Measurements from ENCODE around the gene KSR1.
"Not testable (repeated sequence)": the region's sequence is repeated elsewhere in the genome, so short reads cannot be mapped to it uniquely, and the experiment has no call there.

Gene KSR1

DNA sequence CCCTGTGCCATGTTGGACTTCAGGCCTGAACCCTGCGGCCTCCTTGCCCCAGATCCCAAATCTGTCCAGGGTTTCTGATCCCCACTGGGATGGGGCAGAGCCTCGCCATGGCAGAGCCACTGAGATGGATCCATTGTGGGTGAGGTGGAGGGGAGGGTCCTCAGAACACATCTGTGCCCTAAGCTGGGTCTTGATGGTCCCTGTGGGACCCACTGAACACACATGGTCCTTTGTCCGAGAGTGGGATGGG is 38.0 kb upstream of the KSR1 start:
- Histone ChIP-seq H3K4me1 (ENCODE audit: control insufficient read depth, insufficient read depth, low read length) (no peaks in the 10 kb centered on the region), H3K9me3 (ENCODE audit: control insufficient read depth, low read length) (no peaks in the 10 kb centered on the region), H3K9ac (ENCODE audit: low read length) (no peak overlapping the region), H3K36me3 (ENCODE audit: control insufficient read depth, insufficient read depth, low read length, severe bottlenecking) (no peaks in the 10 kb centered on the region), H3K27me3 (replicated peaks; ENCODE audit: control insufficient read depth, insufficient read depth, low read length) (peaks cover 31% of the 10 kb centered on the region), H3K4me3 (ENCODE audit: low read length) (no peak overlapping the region)
- no peak for DNase-seq (ENCODE audit: low read depth)

- Histone ChIP-seq H3K4me1 (ENCODE audit: control insufficient read depth, insufficient read depth, low read length) (no peaks in the 10 kb centered on the region), H3K27me3 (replicated peaks; ENCODE audit: control insufficient read depth, insufficient read depth, low read length) (peaks cover 31% of the 10 kb centered on the region), H3K4me3 (ENCODE audit: low read length) (no peak overlapping the region), H3K9me3 (ENCODE audit: control insufficient read depth, low read length) (no peaks in the 10 kb centered on the region), H3K9ac (ENCODE audit: low read length) (no peak overlapping the region), H3K36me3 (ENCODE audit: control insufficient read depth, insufficient read depth, low read length, severe bottlenecking) (no peaks in the 10 kb centered on the region)
- DNase-seq (ENCODE audit: low read depth), result no peak
Observed at GRCh38 chr17:27419156-27419555, 37.1 kb upstream of the KSR1 start.

GRCh38 chr17:27420211-27420950 is 35.9 kb upstream of the KSR1 start:
- H3K36me3 ChIP-seq (ENCODE audit: control insufficient read depth, insufficient read depth, low read length, severe bottlenecking), result no peaks in the 10 kb centered on the region
- H3K9ac ChIP-seq (ENCODE audit: low read length), result no peak overlapping the region
- no peak for DNase-seq (ENCODE audit: low read depth)
- peaks cover 28% of the 10 kb centered on the region for H3K27me3 ChIP-seq (replicated peaks; ENCODE audit: control insufficient read depth, insufficient read depth, low read length)
- H3K4me3 ChIP-seq (ENCODE audit: low read length), result no peak overlapping the region
- H3K9me3 ChIP-seq (ENCODE audit: control insufficient read depth, low read length), result no peaks in the 10 kb centered on the region
- H3K4me1 ChIP-seq (ENCODE audit: control insufficient read depth, insufficient read depth, low read length), result no peaks in the 10 kb centered on the region

- Histone ChIP-seq H3K4me1 (ENCODE audit: control insufficient read depth, insufficient read depth, low read length) (no peaks in the 10 kb centered on the region), H3K36me3 (ENCODE audit: control insufficient read depth, insufficient read depth, low read length, severe bottlenecking) (no peaks in the 10 kb centered on the region), H3K27me3 (replicated peaks; ENCODE audit: control insufficient read depth, insufficient read depth, low read length) (peaks cover 25% of the 10 kb centered on the region), H3K9me3 (ENCODE audit: control insufficient read depth, low read length) (no peaks in the 10 kb centered on the region), H3K4me3 (ENCODE audit: low read length) (no peak overlapping the region), H3K9ac (ENCODE audit: low read length) (no peak overlapping the region)
- no peak for DNase-seq (ENCODE audit: low read depth)
Observed at GRCh38 chr17:27421111-27421510, 35.1 kb upstream of the KSR1 start.

- not testable (repeated sequence) for H3K4me1 ChIP-seq (ENCODE audit: control insufficient read depth, insufficient read depth, low read length); DNase-seq (ENCODE audit: low read depth)
Observed at GRCh38 chr17:27421626-27422025, 34.6 kb upstream of the KSR1 start.

DNA sequence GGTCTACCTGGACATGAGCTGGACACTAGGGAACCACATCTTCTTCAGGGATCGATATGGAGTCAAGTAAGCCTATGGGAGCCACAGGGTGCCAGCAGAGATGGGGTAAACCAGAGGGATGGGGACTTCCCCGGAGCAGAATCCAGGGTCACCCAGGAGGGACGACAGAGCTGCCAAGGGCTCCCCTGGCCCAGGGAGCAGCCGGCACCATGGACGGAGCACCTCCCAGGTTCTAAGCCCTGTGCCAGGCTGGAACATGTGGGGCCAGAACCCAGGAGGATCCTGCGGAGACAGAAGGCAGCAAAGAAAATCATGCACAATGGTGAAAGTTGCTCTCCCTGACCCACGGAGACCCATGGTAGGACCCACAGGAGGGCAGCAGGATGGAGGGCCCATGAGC is 33.6 kb upstream of the KSR1 start:
- no peak overlapping the region for H3K9ac ChIP-seq (ENCODE audit: low read length)
- H3K9me3 ChIP-seq (ENCODE audit: control insufficient read depth, low read length), result no peaks in the 10 kb centered on the region
- peaks cover 25% of the 10 kb centered on the region for H3K27me3 ChIP-seq (replicated peaks; ENCODE audit: control insufficient read depth, insufficient read depth, low read length)
- DNase-seq (ENCODE audit: low read depth), result no peak
- H3K36me3 ChIP-seq (ENCODE audit: control insufficient read depth, insufficient read depth, low read length, severe bottlenecking), result no peaks in the 10 kb centered on the region
- no peak overlapping the region for H3K4me3 ChIP-seq (ENCODE audit: low read length)
- H3K4me1 ChIP-seq (ENCODE audit: control insufficient read depth, insufficient read depth, low read length), result no peaks in the 10 kb centered on the region

More at GRCh38 chr17:27421626-27422025, 34.6 kb upstream of the KSR1 start:
- not testable (repeated sequence) for H3K4me3 ChIP-seq (ENCODE audit: low read length); H3K9me3 ChIP-seq (ENCODE audit: control insufficient read depth, low read length); H3K36me3 ChIP-seq (ENCODE audit: control insufficient read depth, insufficient read depth, low read length, severe bottlenecking); H3K9ac ChIP-seq (ENCODE audit: low read length)
- H3K27me3 ChIP-seq (replicated peaks; ENCODE audit: control insufficient read depth, insufficient read depth, low read length), result peaks cover 25% of the 10 kb centered on the region

DNA sequence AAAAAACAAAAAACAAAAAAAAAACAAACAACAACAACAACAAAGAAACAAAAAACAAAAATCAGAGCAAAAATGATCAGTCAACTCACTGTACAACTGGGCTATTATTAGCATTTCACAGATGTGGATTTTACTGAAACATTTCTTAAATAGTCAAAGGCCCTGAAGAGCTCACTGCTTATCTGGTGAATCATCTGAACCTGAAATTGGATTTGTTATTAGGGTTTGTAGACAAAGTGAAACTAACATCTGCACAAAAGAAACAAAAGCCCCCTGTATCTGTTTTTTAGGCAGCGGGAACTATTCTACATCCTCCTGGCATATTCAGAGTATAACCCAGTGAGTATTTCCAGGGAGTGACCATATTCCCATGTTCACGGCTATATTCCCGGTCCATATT is 32.6 kb upstream of the KSR1 start:
- Histone ChIP-seq H3K4me3 (ENCODE audit: low read length) (no peak overlapping the region), H3K36me3 (ENCODE audit: control insufficient read depth, insufficient read depth, low read length, severe bottlenecking) (no peaks in the 10 kb centered on the region), H3K9ac (ENCODE audit: low read length) (no peak overlapping the region), H3K27me3 (replicated peaks; ENCODE audit: control insufficient read depth, insufficient read depth, low read length) (peaks cover 23% of the 10 kb centered on the region), H3K9me3 (ENCODE audit: control insufficient read depth, low read length) (no peaks in the 10 kb centered on the region), H3K4me1 (ENCODE audit: control insufficient read depth, insufficient read depth, low read length) (no peaks in the 10 kb centered on the region)
- no peak for DNase-seq (ENCODE audit: low read depth)

DNA sequence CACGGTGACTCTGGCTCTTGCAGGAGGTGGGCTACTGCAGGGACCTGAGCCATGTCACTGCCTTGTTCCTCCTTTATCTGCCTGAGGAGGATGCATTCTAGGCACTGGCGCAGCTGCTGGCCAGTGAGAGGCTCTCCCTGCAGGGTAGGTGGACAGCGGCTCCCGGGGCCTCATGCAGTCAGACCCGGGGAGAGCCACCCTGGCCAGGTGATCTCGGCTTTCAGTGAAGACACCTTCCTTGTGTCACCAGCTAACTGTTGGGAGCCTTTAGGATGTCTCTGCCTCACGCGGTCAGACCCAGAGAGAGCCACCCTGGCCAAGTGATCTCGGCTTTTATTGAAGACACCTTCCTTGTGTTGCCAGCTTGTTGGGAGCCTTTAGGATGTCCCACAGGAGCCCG is 31.7 kb upstream of the KSR1 start:
- no peak overlapping the region for H3K9ac ChIP-seq (ENCODE audit: low read length)
- H3K27me3 ChIP-seq (replicated peaks; ENCODE audit: control insufficient read depth, insufficient read depth, low read length), result peaks cover 14% of the 10 kb centered on the region
- H3K36me3 ChIP-seq (ENCODE audit: control insufficient read depth, insufficient read depth, low read length, severe bottlenecking), result no peaks in the 10 kb centered on the region
- no peaks in the 10 kb centered on the region for H3K4me1 ChIP-seq (ENCODE audit: control insufficient read depth, insufficient read depth, low read length)
- DNase-seq (ENCODE audit: low read depth), result no peak
- H3K9me3 ChIP-seq (ENCODE audit: control insufficient read depth, low read length), result no peaks in the 10 kb centered on the region
- no peak overlapping the region for H3K4me3 ChIP-seq (ENCODE audit: low read length)

DNA sequence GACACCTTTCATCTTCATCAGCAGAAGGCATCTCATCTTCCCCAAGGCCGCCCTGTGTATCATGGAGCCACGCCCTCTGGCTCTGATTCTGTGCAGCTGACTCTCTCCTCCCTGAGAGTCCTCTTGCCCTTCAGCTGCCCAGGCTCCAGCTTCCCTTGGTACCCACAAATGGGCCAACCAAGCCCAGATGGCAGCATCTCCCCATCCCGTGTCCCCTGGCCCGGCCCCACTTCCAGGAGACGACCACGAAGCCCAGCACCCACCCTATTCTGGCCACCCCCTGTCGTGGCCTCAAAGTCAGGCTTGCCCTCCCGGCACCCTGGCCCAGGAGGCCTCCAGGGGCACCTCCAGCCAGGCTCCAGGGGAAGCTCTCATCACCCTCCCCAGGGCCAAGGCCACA is 31.3 kb upstream of the KSR1 start:
- Histone ChIP-seq H3K4me3 (ENCODE audit: low read length) (no peak overlapping the region), H3K36me3 (ENCODE audit: control insufficient read depth, insufficient read depth, low read length, severe bottlenecking) (no peaks in the 10 kb centered on the region), H3K9ac (ENCODE audit: low read length) (no peak overlapping the region), H3K4me1 (ENCODE audit: control insufficient read depth, insufficient read depth, low read length) (no peaks in the 10 kb centered on the region), H3K9me3 (ENCODE audit: control insufficient read depth, low read length) (no peaks in the 10 kb centered on the region), H3K27me3 (replicated peaks; ENCODE audit: control insufficient read depth, insufficient read depth, low read length) (peaks cover 12% of the 10 kb centered on the region)
- no peak for DNase-seq (ENCODE audit: low read depth)

GRCh38 chr17:27425571-27425970 is 30.7 kb upstream of the KSR1 start:
- H3K27me3 ChIP-seq (replicated peaks; ENCODE audit: control insufficient read depth, insufficient read depth, low read length), result peaks cover 10% of the 10 kb centered on the region
- not testable (repeated sequence) for DNase-seq (ENCODE audit: low read depth); H3K4me1 ChIP-seq (ENCODE audit: control insufficient read depth, insufficient read depth, low read length); H3K9me3 ChIP-seq (ENCODE audit: control insufficient read depth, low read length); H3K36me3 ChIP-seq (ENCODE audit: control insufficient read depth, insufficient read depth, low read length, severe bottlenecking); H3K4me3 ChIP-seq (ENCODE audit: low read length); H3K9ac ChIP-seq (ENCODE audit: low read length)

DNA sequence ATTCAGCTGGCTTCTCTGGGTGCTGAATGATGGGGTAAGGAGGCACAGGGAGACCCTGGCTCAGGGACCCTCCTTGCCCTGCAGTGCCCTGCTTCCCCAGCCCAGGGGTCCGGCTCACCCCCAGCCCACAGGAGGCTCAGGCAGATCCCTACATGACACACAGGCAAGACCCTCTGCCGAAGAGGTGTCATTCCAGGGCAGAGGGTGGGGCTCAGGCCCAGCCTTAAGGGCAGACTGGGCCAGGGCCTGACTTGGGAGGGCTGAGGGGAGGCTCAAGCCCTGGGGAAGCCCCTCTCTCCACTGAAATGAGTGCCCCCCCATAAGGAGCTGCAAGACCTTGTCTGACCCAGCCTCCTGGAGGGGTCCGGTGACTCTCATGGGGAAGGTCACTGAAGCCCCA is 30.3 kb upstream of the KSR1 start:
- H3K4me3 ChIP-seq (ENCODE audit: low read length), result no peak overlapping the region
- DNase-seq (ENCODE audit: low read depth), result no peak
- no peaks in the 10 kb centered on the region for H3K36me3 ChIP-seq (ENCODE audit: control insufficient read depth, insufficient read depth, low read length, severe bottlenecking)
- H3K9ac ChIP-seq (ENCODE audit: low read length), result no peak overlapping the region
- no peaks in the 10 kb centered on the region for H3K4me1 ChIP-seq (ENCODE audit: control insufficient read depth, insufficient read depth, low read length)
- H3K9me3 ChIP-seq (ENCODE audit: control insufficient read depth, low read length), result no peaks in the 10 kb centered on the region
- H3K27me3 ChIP-seq (replicated peaks; ENCODE audit: control insufficient read depth, insufficient read depth, low read length), result peaks cover 7% of the 10 kb centered on the region

GRCh38 chr17:27426471-27426870 is 29.8 kb upstream of the KSR1 start:
- not testable (repeated sequence) for H3K9me3 ChIP-seq (ENCODE audit: control insufficient read depth, low read length); H3K9ac ChIP-seq (ENCODE audit: low read length); DNase-seq (ENCODE audit: low read depth); H3K27me3 ChIP-seq (replicated peaks; ENCODE audit: control insufficient read depth, insufficient read depth, low read length); H3K4me3 ChIP-seq (ENCODE audit: low read length); H3K4me1 ChIP-seq (ENCODE audit: control insufficient read depth, insufficient read depth, low read length); H3K36me3 ChIP-seq (ENCODE audit: control insufficient read depth, insufficient read depth, low read length, severe bottlenecking)

All from adipocyte (in vitro differentiated cells).